Progenitor cell of endocrine pancreas (in vitro differentiated cells): ENCODE data around the gene KIAA1755. TPM values are rescaled to one million over a fixed set of nuclear protein-coding genes. Genes with fewer than 3 reads are reported as not detected.
A peak's percentile ranks its signal among the peaks of the same experiment; 100 is the strongest.
"Not testable (repeated sequence)": the region's sequence is repeated elsewhere in the genome, so short reads cannot be mapped to it uniquely, and the experiment has no call there.

Source experiments
- DNase-seq: peaks from one replicate; pipeline ENCODE4 v3.0.0; 2021; ENCODE audit warnings: low spot score; ENCODE audit not compliant: unreplicated experiment
- H3K27ac Mint-ChIP-seq: 2 replicates; pipeline ENCODE4 v1.8.0; 2021; ENCODE audit warnings: mild to moderate bottlenecking, moderate library complexity, mixed read lengths
- H3K27me3 Mint-ChIP-seq: 2 replicates; pipeline ENCODE4 v1.8.0; 2021; ENCODE audit warnings: mixed read lengths
- H3K36me3 Mint-ChIP-seq: 2 replicates; pipeline ENCODE4 v1.8.0; 2022; ENCODE audit warnings: mixed read lengths; ENCODE audit not compliant: insufficient read depth
- H3K4me1 Mint-ChIP-seq: 2 replicates; pipeline ENCODE4 v1.8.0; 2021; ENCODE audit warnings: low read depth, mixed read lengths
- H3K4me3 Mint-ChIP-seq: 2 replicates; pipeline ENCODE4 v1.8.0; 2021; ENCODE audit warnings: low read depth, mild to moderate bottlenecking, moderate library complexity, mixed read lengths
- H3K9me3 Mint-ChIP-seq: 2 replicates; pipeline ENCODE4 v1.8.0; 2021; ENCODE audit warnings: low read depth, mixed read lengths
- CTCF ChIP-seq: fragments of 200-600 bp; sonication (generic); IDR thresholded peaks from one replicate; pipeline ENCODE4 v1.5.0; 2021; ENCODE audit warnings: antibody characterized with exemption, mild to moderate bottlenecking; ENCODE audit not compliant: unreplicated experiment
- total RNA-seq: library from RNA; stranded (reverse); gene quantifications from 2 replicates; pipeline ENCODE4 v1.2.1, GENCODE V29; 2021

Gene KIAA1755
- total RNA-seq, 1 donor from 2014 or later = 0.29 TPM

- Mint-ChIP-seq H3K4me3 (no peak overlapping the region), H3K27me3 (no peaks in the 10 kb centered on the region), H3K9me3 (no peaks in the 10 kb centered on the region), H3K27ac (peak overlapping the region; percentile 58), H3K36me3 (no peaks in the 10 kb centered on the region), H3K4me1 (peaks cover 13% of the 10 kb centered on the region)
- TF ChIP-seq CTCF = no peak
- DNase-seq = no peak
Measured at GRCh38 chr20:38286586-38287531, 26.3 kb upstream of the KIAA1755 start.

GRCh38 chr20:38284893-38285444 is 24.4 kb upstream of the KIAA1755 start:
- Mint-ChIP-seq H3K4me3 (no peak overlapping the region), H3K27ac (no peak overlapping the region), H3K27me3 (no peaks in the 10 kb centered on the region), H3K36me3 (no peaks in the 10 kb centered on the region), H3K4me1 (peaks cover 9% of the 10 kb centered on the region), H3K9me3 (no peaks in the 10 kb centered on the region)
- TF ChIP-seq CTCF = no peak
- DNase-seq = no peak

- not testable (repeated sequence) for H3K27me3 Mint-ChIP-seq, H3K4me3 Mint-ChIP-seq, H3K36me3 Mint-ChIP-seq, H3K9me3 Mint-ChIP-seq, H3K4me1 Mint-ChIP-seq, DNase-seq, H3K27ac Mint-ChIP-seq
Measured at GRCh38 chr20:38284066-38284650, 23.6 kb upstream of the KIAA1755 start.

- no peak for DNase-seq
- H3K27me3 Mint-ChIP-seq = no peaks in the 10 kb centered on the region
- no peaks in the 10 kb centered on the region for H3K36me3 Mint-ChIP-seq
- no peak overlapping the region for H3K27ac Mint-ChIP-seq
- no peak overlapping the region for H3K4me3 Mint-ChIP-seq
- TF ChIP-seq CTCF = no peak
- peaks cover 9% of the 10 kb centered on the region for H3K4me1 Mint-ChIP-seq
- no peaks in the 10 kb centered on the region for H3K9me3 Mint-ChIP-seq
Measured at GRCh38 chr20:38283236-38283635, 22.7 kb upstream of the KIAA1755 start.

GRCh38 chr20:38281176-38281915 is 20.8 kb upstream of the KIAA1755 start:
- DNase-seq, H3K4me3 Mint-ChIP-seq, H3K27me3 Mint-ChIP-seq, H3K4me1 Mint-ChIP-seq, H3K36me3 Mint-ChIP-seq, H3K27ac Mint-ChIP-seq, H3K9me3 Mint-ChIP-seq: not testable (repeated sequence)

GRCh38 chr20:38278763-38279162 is 18.2 kb upstream of the KIAA1755 start:
- TF ChIP-seq CTCF = no peak
- Mint-ChIP-seq H3K9me3 (peaks cover 6% of the 10 kb centered on the region), H3K27me3 (no peaks in the 10 kb centered on the region), H3K4me1 (no peaks in the 10 kb centered on the region), H3K4me3 (no peak overlapping the region), H3K36me3 (no peaks in the 10 kb centered on the region), H3K27ac (no peak overlapping the region)
- DNase-seq = no peak
